ENCODE measurements around the gene CACNA2D1.

GRCh38 chr7:82430500-82431465 lies 12.8 kb downstream of the CACNA2D1 start:
- TF ChIP-seq CTCF (IDR thresholded peaks at IDR 0.05; ENCODE audit: low read depth, low read length) (no peak), POLR2A (IDR thresholded peaks at IDR 0.05; ENCODE audit: extremely low read depth, insufficient read length) (no peak)
